Smooth muscle cell (in vitro differentiated cells): ENCODE measurements around the gene DGCR8. TPM values are rescaled to one million over a fixed set of nuclear protein-coding genes. Genes with fewer than 3 reads are reported as not detected.

Experiments
- DNase-seq: peaks from one replicate; lab custom pipeline; 2025; ENCODE audit not compliant: unreplicated experiment; lab: John Stamatoyannopoulos, UW
- H2AFZ ChIP-seq: fragments of 200-600 bp; sonication (generic); 2 replicates; pipeline ENCODE4 v1.6.0; 2016; ENCODE audit warnings: antibody characterized with exemption, low read depth, mild to moderate bottlenecking
- H3F3A ChIP-seq: fragments of 200-600 bp; sonication (generic); 2 replicates; pipeline ENCODE4 v1.6.0; 2017; ENCODE audit warnings: antibody characterized with exemption, low read depth
- H3K27ac ChIP-seq: fragments of 200-600 bp; sonication (generic); 2 replicates; pipeline ENCODE4 v1.5.1; 2016; ENCODE audit warnings: low read depth, mild to moderate bottlenecking
- H3K27me3 ChIP-seq: fragments of 200-600 bp; sonication (generic); 2 replicates; pipeline ENCODE4 v1.6.1; 2016; ENCODE audit warnings: low read depth, mild to moderate bottlenecking
- H3K36me3 ChIP-seq: fragments of 200-600 bp; sonication (generic); 2 replicates; pipeline ENCODE4 v1.5.1; 2016; ENCODE audit warnings: low read depth
- H3K4me1 ChIP-seq: fragments of 200-600 bp; sonication (generic); 2 replicates; pipeline ENCODE4 v1.5.1; 2016; ENCODE audit warnings: low read depth
- H3K4me2 ChIP-seq: fragments of 200-600 bp; sonication (generic); 2 replicates; pipeline ENCODE4 v1.6.0; 2016; ENCODE audit warnings: mild to moderate bottlenecking
- H3K4me3 ChIP-seq: fragments of 200-600 bp; sonication (generic); 2 replicates; pipeline ENCODE4 v1.5.1; 2016; ENCODE audit warnings: mild to moderate bottlenecking
- H3K79me2 ChIP-seq: fragments of 200-600 bp; sonication (generic); 2 replicates; pipeline ENCODE4 v1.6.0; 2016; ENCODE audit warnings: low read depth, mild to moderate bottlenecking
- H3K9ac ChIP-seq: fragments of 200-600 bp; sonication (generic); 2 replicates; pipeline ENCODE4 v1.6.0; 2016; ENCODE audit warnings: low read depth
- H3K9me3 ChIP-seq: fragments of 200-600 bp; sonication (generic); replicated peaks from 2 replicates; pipeline ENCODE4 v1.5.1; 2016; ENCODE audit warnings: low read depth
- H4K20me1 ChIP-seq: fragments of 200-600 bp; sonication (generic); 2 replicates; pipeline ENCODE4 v1.6.0; 2016; ENCODE audit warnings: low read depth
- CTCF ChIP-seq: fragments of 200-600 bp; sonication (generic); IDR thresholded peaks from 2 replicates; pipeline ENCODE4 v1.5.1; 2017; ENCODE audit warnings: borderline replicate concordance, mild to moderate bottlenecking, antibody characterized with exemption; ENCODE audit not compliant: insufficient read depth, poor library complexity, severe bottlenecking
- WGBS: methylation state at CpG from one replicate; pipeline ENCODE4 v1.1.7; 2016; ENCODE audit warnings: low lambda C conversion rate; 5-methylcytosine and 5-hydroxymethylcytosine counted together
- polyA plus RNA-seq: library from polyadenylated mRNA; unstranded; fragments of >200 nt; fragmentation: Nextera tagmentation; extraction: Ambion mirVana; gene quantifications from 2 replicates; pipeline ENCODE4 v1.2.1, GENCODE V29; 2016
- total RNA-seq: library from RNA; depleted of rRNA; stranded (reverse); fragments of >200 nt; gene quantifications from 2 replicates; pipeline ENCODE4 v1.2.3, GENCODE V29; 2014

The DGCR8 gene
- total and polyA plus RNA-seq, 2 experiments from 2014 or later, result 6.5 to 9.7 TPM

- WGBS, result 91% methylated on average over 9 of the region's 9 CpGs
- Histone ChIP-seq H3K4me3 (no peak overlapping the region), H3K36me3 (peaks cover 23% of the 10 kb centered on the region), H3K27me3 (no peaks in the 10 kb centered on the region), H4K20me1 (peaks cover 50% of the 10 kb centered on the region), H2AFZ (no peak overlapping the region), H3K9me3 (no peaks in the 10 kb centered on the region), H3K27ac (no peak overlapping the region), H3K4me2 (no peak overlapping the region), H3K79me2 (peaks cover 15% of the 10 kb centered on the region), H3K9ac (no peak overlapping the region), H3F3A (no peaks in the 10 kb centered on the region), H3K4me1 (no peaks in the 10 kb centered on the region)
- DNase-seq, result no peak
- no peak for TF ChIP-seq CTCF
Measured at GRCh38 chr22:20090730-20091240, 10.7 kb downstream of the DGCR8 start.

GRCh38 chr22:20091690-20092476 lies 11.8 kb downstream of the DGCR8 start:
- Histone ChIP-seq H2AFZ (no peak overlapping the region), H3K79me2 (peaks cover 13% of the 10 kb centered on the region), H3K9ac (no peak overlapping the region), H3K4me1 (no peaks in the 10 kb centered on the region), H4K20me1 (peaks cover 39% of the 10 kb centered on the region), H3K9me3 (no peaks in the 10 kb centered on the region), H3K4me3 (no peak overlapping the region), H3K4me2 (no peak overlapping the region), H3K27me3 (no peaks in the 10 kb centered on the region), H3F3A (no peaks in the 10 kb centered on the region), H3K27ac (no peak overlapping the region), H3K36me3 (peaks cover 34% of the 10 kb centered on the region)
- TF ChIP-seq CTCF, result no peak
- WGBS, result 96% methylated on average over 16 of the region's 16 CpGs
- no peak for DNase-seq

GRCh38 chr22:20092477-20092854 lies 12.4 kb downstream of the DGCR8 start:
- Histone ChIP-seq H3K4me1 (no peaks in the 10 kb centered on the region), H3K79me2 (peaks cover 17% of the 10 kb centered on the region), H3K27ac (no peak overlapping the region), H3K9ac (no peak overlapping the region), H3K27me3 (no peaks in the 10 kb centered on the region), H3F3A (no peaks in the 10 kb centered on the region), H3K4me2 (no peak overlapping the region), H2AFZ (no peak overlapping the region), H3K36me3 (peaks cover 40% of the 10 kb centered on the region), H3K9me3 (no peaks in the 10 kb centered on the region), H3K4me3 (no peak overlapping the region), H4K20me1 (peaks cover 40% of the 10 kb centered on the region)
- TF ChIP-seq CTCF, result no peak
- DNase-seq, result no peak
- 97% methylated on average over 11 of the region's 11 CpGs for WGBS
